DMS79 (cell line): Measurements from ENCODE around the gene PRICKLE1.
"Not testable (repeated sequence)": the region's sequence is repeated elsewhere in the genome, so short reads cannot be mapped to it uniquely, and the experiment has no call there.

Experiments
- DNase-seq: peaks from one replicate; lab custom pipeline; 2025; lab: John Stamatoyannopoulos, UW

PRICKLE1 gene

GRCh38 chr12:42556917-42557316 is 32.6 kb downstream of the PRICKLE1 start:
- no peak for DNase-seq

- DNase-seq = no peak
Measured at GRCh38 chr12:42552822-42553221, 36.7 kb downstream of the PRICKLE1 start.

- no peak for DNase-seq
Measured at GRCh38 chr12:42550800-42551199, 38.7 kb downstream of the PRICKLE1 start.

GRCh38 chr12:42546709-42547108 is 42.8 kb downstream of the PRICKLE1 start:
- DNase-seq = no peak

- DNase-seq = no peak
Measured at GRCh38 chr12:42541965-42542364, 47.6 kb downstream of the PRICKLE1 start.

- DNase-seq = not testable (repeated sequence)
Measured at GRCh38 chr12:42541308-42541707, 48.2 kb downstream of the PRICKLE1 start.

- no peak for DNase-seq
Measured at GRCh38 chr12:42539696-42540095, 49.9 kb downstream of the PRICKLE1 start.

GRCh38 chr12:42538203-42538602 is 51.3 kb downstream of the PRICKLE1 start:
- no peak for DNase-seq

GRCh38 chr12:42534184-42534838 is 55.2 kb downstream of the PRICKLE1 start:
- no peak for DNase-seq

GRCh38 chr12:42530284-42530683 is 59.3 kb downstream of the PRICKLE1 start:
- no peak for DNase-seq

GRCh38 chr12:42525444-42525843 is 64.1 kb downstream of the PRICKLE1 start:
- DNase-seq = no peak

- DNase-seq = no peak
Measured at GRCh38 chr12:42524716-42525115, 64.8 kb downstream of the PRICKLE1 start.

- DNase-seq = no peak
Measured at GRCh38 chr12:42516573-42516972, 73.0 kb downstream of the PRICKLE1 start.

- no peak for DNase-seq
Measured at GRCh38 chr12:42511656-42512055, 77.9 kb downstream of the PRICKLE1 start.

- no peak for DNase-seq
Measured at GRCh38 chr12:42510823-42511222, 78.7 kb downstream of the PRICKLE1 start.

GRCh38 chr12:42508913-42509460 is 80.6 kb downstream of the PRICKLE1 start:
- no peak for DNase-seq

GRCh38 chr12:42507565-42507964 is 82.0 kb downstream of the PRICKLE1 start:
- DNase-seq = no peak

- no peak for DNase-seq
Measured at GRCh38 chr12:42507081-42507480, 82.5 kb downstream of the PRICKLE1 start.

- no peak for DNase-seq
Measured at GRCh38 chr12:42504049-42504448, 85.5 kb downstream of the PRICKLE1 start.

GRCh38 chr12:42502682-42503081 is 86.9 kb downstream of the PRICKLE1 start:
- no peak for DNase-seq

- DNase-seq = no peak
Measured at GRCh38 chr12:42498549-42499247, 90.8 kb downstream of the PRICKLE1 start.

- no peak for DNase-seq
Measured at GRCh38 chr12:42496886-42497285, 92.7 kb downstream of the PRICKLE1 start.

GRCh38 chr12:42495244-42495643 is 94.3 kb downstream of the PRICKLE1 start:
- no peak for DNase-seq
